ACC112 (cell line): ENCODE measurements around the gene NPY5R.

Experiments used
- H2AFZ ChIP-seq: fragments of 200-600 bp; sonication (generic); one replicate; pipeline ENCODE4 v1.6.0; 2017; ENCODE audit warnings: antibody characterized with exemption, low read length; ENCODE audit not compliant: unreplicated experiment
- H3K27ac ChIP-seq: fragments of 200-600 bp; sonication (generic); 2 replicates; pipeline ENCODE4 v1.5.1; 2014; ENCODE audit warnings: low read depth, mild to moderate bottlenecking, antibody characterized with exemption, low read length, moderate library complexity
- H3K27me3 ChIP-seq: fragments of 200-600 bp; sonication (generic); 2 replicates; pipeline ENCODE4 v1.6.1; 2014; ENCODE audit warnings: mild to moderate bottlenecking, antibody characterized with exemption, low read length, moderate library complexity, mixed read lengths; ENCODE audit not compliant: insufficient read depth
- H3K36me3 ChIP-seq: fragments of 200-600 bp; sonication (generic); 2 replicates; pipeline ENCODE4 v1.6.1; 2016; ENCODE audit warnings: mild to moderate bottlenecking, antibody characterized with exemption, low read length, moderate library complexity, mixed read lengths; ENCODE audit not compliant: insufficient read depth
- H3K4me1 ChIP-seq: fragments of 200-600 bp; sonication (generic); one replicate; pipeline ENCODE4 v1.6.1; 2016; ENCODE audit warnings: low read length, mixed read lengths; ENCODE audit not compliant: insufficient read depth, unreplicated experiment, control insufficient read depth
- H3K4me3 ChIP-seq: fragments of 200-600 bp; sonication (generic); 2 replicates; pipeline ENCODE4 v1.5.1; 2014; ENCODE audit warnings: mild to moderate bottlenecking, low read depth, low read length
- H3K79me2 ChIP-seq: fragments of 200-600 bp; sonication (generic); one replicate; pipeline ENCODE4 v1.6.0; 2016; ENCODE audit warnings: low read length; ENCODE audit not compliant: control insufficient read depth, unreplicated experiment, insufficient read depth

The NPY5R gene

GRCh38 chr4:163343604-163344146 is at the start of gene NPY5R:
Gene NPY5R, plus strand, starts transcription at chr4:163343892. Its CDS starts 6,382 bp downstream, at chr4:163350274.
- no peaks in the 10 kb centered on the region for H3K79me2 ChIP-seq
- H3K36me3 ChIP-seq: no peaks in the 10 kb centered on the region
- peak within 1 kb of the TSS; percentile 0; the same call in 1 of the 2 replicates for H3K4me3 ChIP-seq
- H3K27me3 ChIP-seq: peaks cover 83% of the 10 kb centered on the region
- H2AFZ ChIP-seq: no peak within 1 kb of the TSS
- H3K4me1 ChIP-seq: no peaks in the 10 kb centered on the region
- no peak within 1 kb of the TSS for H3K27ac ChIP-seq

DNA sequence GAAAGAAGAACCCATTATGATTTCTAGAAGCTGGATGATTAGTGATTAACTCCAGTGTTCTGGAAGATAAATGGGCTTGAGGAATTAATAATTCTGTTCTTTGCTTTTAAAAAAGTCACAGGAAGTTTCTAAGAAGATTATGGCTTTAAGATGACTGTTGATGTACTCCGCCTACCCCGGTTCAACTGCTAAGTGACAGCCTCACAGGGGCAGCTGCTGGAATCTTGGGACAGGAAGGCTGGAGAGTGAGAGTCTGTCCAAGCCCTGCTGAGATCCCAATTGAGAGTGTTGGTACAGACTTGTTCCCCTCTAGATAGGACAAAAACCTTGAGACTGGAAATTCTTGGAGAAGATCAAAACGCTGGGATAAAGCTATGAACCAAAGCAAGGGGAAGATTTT is 48.6 kb upstream of the NPY5R start:
- H3K27ac ChIP-seq: no peak overlapping the region
- no peaks in the 10 kb centered on the region for H3K79me2 ChIP-seq
- no peak overlapping the region for H3K4me3 ChIP-seq
- no peak overlapping the region for H2AFZ ChIP-seq
- H3K4me1 ChIP-seq: no peaks in the 10 kb centered on the region
- no peaks in the 10 kb centered on the region for H3K36me3 ChIP-seq
- H3K27me3 ChIP-seq: no peaks in the 10 kb centered on the region

DNA sequence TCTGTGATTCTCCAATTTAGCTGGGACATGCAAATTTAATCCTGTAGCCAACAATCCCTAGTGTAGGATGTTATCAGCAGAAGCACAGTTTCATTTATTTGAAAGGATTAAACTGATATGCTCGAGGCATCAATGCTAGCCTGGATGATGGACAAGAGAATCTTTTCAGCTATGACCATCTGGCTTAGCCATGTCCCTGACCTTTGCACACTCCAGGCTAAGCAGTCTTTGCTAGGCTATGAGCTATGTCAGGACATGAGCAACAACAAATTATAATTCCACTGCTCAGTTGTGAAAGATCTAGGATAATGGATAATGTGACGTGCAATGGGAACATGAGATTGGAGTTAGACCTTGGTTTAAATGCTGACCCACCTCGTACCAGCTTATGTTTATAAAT is 43.2 kb upstream of the NPY5R start:
- Histone ChIP-seq H3K4me3 (no peak overlapping the region), H2AFZ (no peak overlapping the region), H3K27ac (no peak overlapping the region), H3K27me3 (no peaks in the 10 kb centered on the region), H3K36me3 (no peaks in the 10 kb centered on the region), H3K4me1 (no peaks in the 10 kb centered on the region), H3K79me2 (no peaks in the 10 kb centered on the region)

DNA sequence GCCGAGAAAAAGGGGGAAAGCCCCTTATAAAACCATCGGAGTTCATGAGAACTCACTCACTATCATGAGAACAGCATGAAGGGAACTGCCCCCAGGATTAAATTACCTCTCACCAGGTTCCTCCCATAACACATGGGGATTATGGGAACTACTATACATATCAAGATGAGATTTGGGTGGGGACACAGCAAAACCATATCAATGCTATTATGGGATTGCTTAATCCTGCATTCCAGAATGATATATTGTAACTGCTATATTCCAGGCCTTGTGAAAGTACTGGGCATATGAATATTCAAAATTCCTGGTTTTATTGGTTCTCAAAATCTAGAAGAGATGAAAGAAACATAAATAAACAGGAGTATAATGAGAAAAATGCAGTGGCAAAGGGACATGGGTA is 40.6 kb upstream of the NPY5R start:
- Histone ChIP-seq H2AFZ (no peak overlapping the region), H3K27ac (no peak overlapping the region), H3K36me3 (no peaks in the 10 kb centered on the region), H3K27me3 (no peaks in the 10 kb centered on the region), H3K4me1 (no peaks in the 10 kb centered on the region), H3K79me2 (no peaks in the 10 kb centered on the region), H3K4me3 (no peak overlapping the region)

DNA sequence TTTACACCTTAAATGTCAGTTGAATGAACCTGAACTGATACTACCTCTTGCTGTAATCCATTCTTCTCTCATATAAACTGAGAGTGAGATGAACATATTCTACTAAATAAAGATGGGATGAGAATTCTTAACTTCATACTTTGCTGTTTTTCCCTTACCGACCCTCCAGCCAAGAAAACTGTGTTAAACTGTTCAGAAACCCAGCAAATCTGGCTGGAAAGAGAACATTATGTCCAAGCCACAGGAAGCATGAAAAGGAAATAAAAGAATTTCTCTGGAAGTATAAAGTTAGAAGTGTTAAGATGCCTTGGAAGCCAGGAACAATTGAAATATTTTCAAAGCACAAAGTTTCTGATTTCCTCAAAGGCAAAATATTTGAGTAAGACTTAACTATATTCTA is 34.2 kb upstream of the NPY5R start:
- Histone ChIP-seq H3K27ac (no peak overlapping the region), H3K4me1 (no peaks in the 10 kb centered on the region), H2AFZ (no peak overlapping the region), H3K27me3 (no peaks in the 10 kb centered on the region), H3K4me3 (no peak overlapping the region), H3K36me3 (no peaks in the 10 kb centered on the region), H3K79me2 (no peaks in the 10 kb centered on the region)

- H3K27ac ChIP-seq: no peak overlapping the region
- H3K4me3 ChIP-seq: no peak overlapping the region
- no peaks in the 10 kb centered on the region for H3K36me3 ChIP-seq
- H3K79me2 ChIP-seq: no peaks in the 10 kb centered on the region
- H3K27me3 ChIP-seq: no peaks in the 10 kb centered on the region
- H2AFZ ChIP-seq: no peak overlapping the region
- no peaks in the 10 kb centered on the region for H3K4me1 ChIP-seq
Observed at GRCh38 chr4:163317110-163317509, 26.6 kb upstream of the NPY5R start.

GRCh38 chr4:163330916-163331628 is 12.6 kb upstream of the NPY5R start:
- Histone ChIP-seq H3K27me3 (peaks cover 64% of the 10 kb centered on the region), H3K36me3 (no peaks in the 10 kb centered on the region), H3K79me2 (no peaks in the 10 kb centered on the region), H2AFZ (no peak overlapping the region), H3K4me1 (no peaks in the 10 kb centered on the region), H3K4me3 (peak overlapping the region; percentile 82; the same call in 1 of the 2 replicates), H3K27ac (no peak overlapping the region)

DNA sequence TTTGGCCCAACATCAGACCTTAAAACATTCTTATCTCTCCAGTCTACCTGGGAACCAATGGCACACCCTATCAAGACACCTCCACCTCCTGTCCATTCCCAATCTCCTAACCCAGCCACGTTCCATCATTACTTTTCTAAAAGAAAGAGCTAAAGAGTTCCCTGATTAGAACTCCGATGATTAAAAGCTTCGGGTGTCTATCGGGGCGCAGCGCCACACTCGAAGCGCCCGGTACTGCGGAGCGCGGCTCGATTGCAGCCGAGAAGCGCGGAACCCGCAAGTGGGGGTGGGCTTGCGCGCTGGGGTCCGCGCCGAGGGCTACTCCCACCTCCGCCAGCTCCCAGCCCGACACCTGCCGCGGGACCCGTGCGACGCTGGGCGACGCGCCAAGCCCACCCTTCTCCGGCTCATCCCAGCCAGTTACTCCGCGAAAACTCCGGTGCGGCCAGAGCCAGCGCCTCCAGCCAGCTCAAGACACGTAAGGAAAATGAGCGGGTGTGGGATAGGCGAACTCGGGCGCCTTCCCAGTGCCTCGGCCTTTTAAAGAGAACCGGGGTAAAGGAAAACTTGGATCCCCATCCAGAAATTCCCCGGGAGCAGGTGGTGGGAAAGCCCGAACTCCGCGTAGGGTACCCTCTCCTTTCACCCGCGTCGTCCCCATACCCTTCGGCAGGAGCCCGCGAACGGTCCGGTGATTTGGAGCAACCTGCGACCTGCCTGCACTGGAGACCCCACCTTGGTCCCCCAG is 11.9 kb upstream of the NPY5R start:
- H3K4me3 ChIP-seq: peak overlapping the region; percentile 82
- no peaks in the 10 kb centered on the region for H3K36me3 ChIP-seq
- peaks cover 58% of the 10 kb centered on the region for H3K27me3 ChIP-seq
- no peaks in the 10 kb centered on the region for H3K79me2 ChIP-seq
- H3K27ac ChIP-seq: no peak overlapping the region
- peak overlapping the region; percentile 17 for H2AFZ ChIP-seq
- no peaks in the 10 kb centered on the region for H3K4me1 ChIP-seq

DNA sequence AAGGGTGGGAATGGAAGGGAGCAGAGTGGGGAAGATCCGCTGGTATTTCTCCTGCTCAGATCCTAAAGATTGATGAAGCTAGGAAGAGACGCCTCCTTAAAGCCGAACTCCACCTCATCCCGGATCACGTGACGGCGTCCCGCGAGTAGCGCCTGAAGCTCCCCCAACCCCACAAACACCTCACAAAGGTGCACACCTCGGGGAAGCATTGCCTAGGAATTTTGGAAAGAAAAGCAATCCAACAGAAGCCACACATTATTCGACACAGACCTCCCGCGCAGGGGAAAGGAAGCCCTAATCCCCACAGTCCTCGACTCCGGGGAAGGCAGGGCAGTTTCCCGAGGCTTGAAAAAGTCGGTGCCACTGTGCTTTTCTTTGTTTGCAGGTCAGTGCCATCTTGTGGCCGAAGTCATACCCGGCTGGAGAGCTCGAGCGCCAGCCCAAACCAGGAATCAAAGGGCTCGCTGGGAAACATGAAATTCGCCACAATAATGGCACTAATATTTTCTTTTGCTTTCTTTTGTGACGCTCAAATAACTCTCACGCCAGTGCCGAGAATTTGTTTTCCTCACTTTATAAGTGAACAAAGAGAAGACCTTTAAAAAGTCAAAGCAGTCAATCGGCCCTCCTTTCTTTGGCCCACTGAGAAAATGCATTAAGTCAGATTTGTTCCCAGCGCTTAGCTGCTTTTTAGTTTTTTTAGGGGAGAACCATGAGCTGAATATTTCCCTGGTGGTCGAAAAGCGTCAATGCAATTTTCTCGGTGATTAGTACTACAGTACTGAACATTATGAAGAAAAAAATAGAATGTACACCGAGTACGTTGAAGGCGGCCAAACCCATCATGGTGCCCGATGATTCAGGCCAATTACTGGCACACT is 10.9 kb upstream of the NPY5R start, which contains the start of gene NPY1R:
Gene NPY1R, minus strand, starts transcription at position 71 of the 881 bp plus-strand sequence. CDS start 6,042 bp downstream, outside the sequence.
- H3K36me3 ChIP-seq: no peaks in the 10 kb centered on the region
- no peaks in the 10 kb centered on the region for H3K79me2 ChIP-seq
- H3K27ac ChIP-seq: no peak within 1 kb of the TSS
- H3K4me1 ChIP-seq: no peaks in the 10 kb centered on the region
- H3K4me3 ChIP-seq: peak within 1 kb of the TSS; percentile 82
- H3K27me3 ChIP-seq: peaks cover 58% of the 10 kb centered on the region
- H2AFZ ChIP-seq: peak within 1 kb of the TSS; percentile 17

DNA sequence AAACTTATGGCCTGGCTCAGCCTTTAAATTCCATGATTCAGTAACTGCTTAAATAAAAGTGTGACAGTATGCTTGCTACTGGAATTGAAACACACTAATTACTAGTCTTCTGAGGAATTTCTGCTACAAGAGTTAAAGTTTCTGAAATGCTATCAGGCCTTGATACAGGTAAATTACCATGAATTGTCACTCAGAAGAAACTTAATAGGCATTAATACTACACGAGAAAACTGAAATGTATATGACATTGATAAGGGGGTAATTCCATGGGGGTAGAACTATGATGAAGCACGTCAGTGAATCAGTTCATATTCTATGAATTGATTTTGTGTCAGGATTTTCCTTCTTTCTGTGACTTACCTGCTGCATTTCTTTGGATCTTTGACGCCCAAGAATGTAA is 8.3 kb upstream of the NPY5R start:
- no peak overlapping the region for H3K27ac ChIP-seq
- no peaks in the 10 kb centered on the region for H3K79me2 ChIP-seq
- H3K4me3 ChIP-seq: no peak overlapping the region
- H3K27me3 ChIP-seq: peaks cover 69% of the 10 kb centered on the region
- no peak overlapping the region for H2AFZ ChIP-seq
- H3K36me3 ChIP-seq: no peaks in the 10 kb centered on the region
- H3K4me1 ChIP-seq: no peaks in the 10 kb centered on the region
